Gastroesophageal sphincter (tissue), 3 donors: ENCODE measurements around the gene PCDH9.

Experiments used
- CTCF ChIP-seq, 4 experiments: fragments of 200-600 bp in 2 of 4; fragments of 450-650 bp in 2 of 4; sonication (generic) in 1 of 4; IDR thresholded peaks; one replicate each; pipeline ENCODE4 v1.5.1; 2017 to 2019; ENCODE audit warnings: antibody characterized with exemption in 4 of 4, mild to moderate bottlenecking in 2 of 4, moderate library complexity in 2 of 4
- EP300 ChIP-seq: sonication (generic); formaldehyde crosslinking; IDR thresholded peaks from one replicate; pipeline ENCODE4 v1.6.1; 2017; ENCODE audit warnings: antibody characterized with exemption, mild to moderate bottlenecking
- POLR2A ChIP-seq, 2 donors: fragments of 450-650 bp; IDR thresholded peaks; one replicate each; pipeline ENCODE4 v1.6.1; 2017; ENCODE audit warnings: antibody characterized with exemption in 2 of 2, mild to moderate bottlenecking in 2 of 2, moderate library complexity in 1 of 2
- POLR2AphosphoS5 ChIP-seq: sonication (generic); formaldehyde crosslinking; IDR thresholded peaks from one replicate; pipeline ENCODE4 v1.6.1; 2017; ENCODE audit warnings: antibody characterized with exemption

- TF ChIP-seq CTCF (IDR thresholded peaks at IDR 0.05) = no peak
- TF ChIP-seq POLR2A (IDR thresholded peaks at IDR 0.05) = no peak
- TF ChIP-seq EP300 = no peak
- no peak for TF ChIP-seq POLR2AphosphoS5
Observed at GRCh38 chr13:66349966-66350365, 880.2 kb downstream of the PCDH9 start.
